ENCODE results near the gene CNTN5. TPM values are rescaled to one million over a fixed set of nuclear protein-coding genes. Genes with fewer than 3 reads are reported as not detected.

Gene CNTN5
- total RNA-seq, 1 experiment from 2014 or later, result 1.6 TPM

- no peak for DNase-seq (ENCODE audit: low read depth)
Measured at GRCh38 chr11:99632969-99633368, 612.2 kb downstream of the CNTN5 start.

GRCh38 chr11:99634581-99634980 is 613.8 kb downstream of the CNTN5 start:
- no peak for DNase-seq (ENCODE audit: low read depth)
- in situ Hi-C loops (cut with HindIII; ENCODE audit: low pct_unique_long_range_greater_than_20kb, low sequenced_read_pairs), result no loop called here

More at GRCh38 chr11:99632969-99633368, 612.2 kb downstream of the CNTN5 start:
- in situ Hi-C loops (cut with HindIII; ENCODE audit: low pct_unique_long_range_greater_than_20kb, low sequenced_read_pairs), result no loop called here

GRCh38 chr11:99638073-99638553 is 617.4 kb downstream of the CNTN5 start:
- DNase-seq (ENCODE audit: low read depth), result no peak
- in situ Hi-C loops (cut with HindIII; ENCODE audit: low pct_unique_long_range_greater_than_20kb, low sequenced_read_pairs), result no loop called here

GRCh38 chr11:99640671-99641070 is 619.9 kb downstream of the CNTN5 start:
- in situ Hi-C loops (cut with HindIII; ENCODE audit: low pct_unique_long_range_greater_than_20kb, low sequenced_read_pairs), result no loop called here
- DNase-seq (ENCODE audit: low read depth), result no peak

GRCh38 chr11:99645934-99646333 is 625.2 kb downstream of the CNTN5 start:
- in situ Hi-C loops (cut with HindIII; ENCODE audit: low pct_unique_long_range_greater_than_20kb, low sequenced_read_pairs), result no loop called here
- DNase-seq (ENCODE audit: low read depth), result no peak

GRCh38 chr11:99670067-99670676 is 649.4 kb downstream of the CNTN5 start:
- in situ Hi-C loops (cut with HindIII; ENCODE audit: low pct_unique_long_range_greater_than_20kb, low sequenced_read_pairs), result no loop called here
- DNase-seq (ENCODE audit: low read depth), result no peak

GRCh38 chr11:99671808-99672409 is 651.2 kb downstream of the CNTN5 start:
- in situ Hi-C loops (cut with HindIII; ENCODE audit: low pct_unique_long_range_greater_than_20kb, low sequenced_read_pairs), result no loop called here
- DNase-seq (ENCODE audit: low read depth), result no peak

- in situ Hi-C loops (cut with HindIII; ENCODE audit: low pct_unique_long_range_greater_than_20kb, low sequenced_read_pairs), result no loop called here
- no peak for DNase-seq (ENCODE audit: low read depth)
Measured at GRCh38 chr11:99676292-99676691, 655.5 kb downstream of the CNTN5 start.

GRCh38 chr11:99682171-99682570 is 661.4 kb downstream of the CNTN5 start:
- in situ Hi-C loops (cut with HindIII; ENCODE audit: low pct_unique_long_range_greater_than_20kb, low sequenced_read_pairs), result no loop called here
- DNase-seq (ENCODE audit: low read depth), result no peak

- in situ Hi-C loops (cut with HindIII; ENCODE audit: low pct_unique_long_range_greater_than_20kb, low sequenced_read_pairs), result no loop called here
- no peak for DNase-seq (ENCODE audit: low read depth)
Measured at GRCh38 chr11:99682646-99683045, 661.9 kb downstream of the CNTN5 start.

GRCh38 chr11:99683933-99684332 is 663.2 kb downstream of the CNTN5 start:
- DNase-seq (ENCODE audit: low read depth), result no peak
- in situ Hi-C loops (cut with HindIII; ENCODE audit: low pct_unique_long_range_greater_than_20kb, low sequenced_read_pairs), result no loop called here

- DNase-seq (ENCODE audit: low read depth), result no peak
- in situ Hi-C loops (cut with HindIII; ENCODE audit: low pct_unique_long_range_greater_than_20kb, low sequenced_read_pairs), result no loop called here
Measured at GRCh38 chr11:99686838-99687237, 666.1 kb downstream of the CNTN5 start.

GRCh38 chr11:99687320-99687719 is 666.6 kb downstream of the CNTN5 start:
- DNase-seq (ENCODE audit: low read depth), result no peak
- in situ Hi-C loops (cut with HindIII; ENCODE audit: low pct_unique_long_range_greater_than_20kb, low sequenced_read_pairs), result no loop called here

- DNase-seq (ENCODE audit: low read depth), result peak; percentile 69
- in situ Hi-C loops (cut with HindIII; ENCODE audit: low pct_unique_long_range_greater_than_20kb, low sequenced_read_pairs), result no loop called here
Measured at GRCh38 chr11:99693941-99694492, 673.3 kb downstream of the CNTN5 start.

- DNase-seq (ENCODE audit: low read depth), result no peak
- in situ Hi-C loops (cut with HindIII; ENCODE audit: low pct_unique_long_range_greater_than_20kb, low sequenced_read_pairs), result no loop called here
Measured at GRCh38 chr11:99695106-99695505, 674.4 kb downstream of the CNTN5 start.

GRCh38 chr11:99706848-99707247 is 686.1 kb downstream of the CNTN5 start:
- in situ Hi-C loops (cut with HindIII; ENCODE audit: low pct_unique_long_range_greater_than_20kb, low sequenced_read_pairs), result no loop called here
- no peak for DNase-seq (ENCODE audit: low read depth)

- no peak for DNase-seq (ENCODE audit: low read depth)
- in situ Hi-C loops (cut with HindIII; ENCODE audit: low pct_unique_long_range_greater_than_20kb, low sequenced_read_pairs), result no loop called here
Measured at GRCh38 chr11:99708928-99709672, 688.4 kb downstream of the CNTN5 start.

GRCh38 chr11:99716302-99716701 is 695.6 kb downstream of the CNTN5 start:
- in situ Hi-C loops (cut with HindIII; ENCODE audit: low pct_unique_long_range_greater_than_20kb, low sequenced_read_pairs), result no loop called here
- DNase-seq (ENCODE audit: low read depth), result no peak

- no peak for DNase-seq (ENCODE audit: low read depth)
- in situ Hi-C loops (cut with HindIII; ENCODE audit: low pct_unique_long_range_greater_than_20kb, low sequenced_read_pairs), result no loop called here
Measured at GRCh38 chr11:99718291-99718690, 697.5 kb downstream of the CNTN5 start.

Measured in Caki2 (cell line).